NCI-H446 (cell line): Measurements from ENCODE around the gene TMEM175.

Source experiments
- DNase-seq, 2 experiments: peaks; one replicate each; lab custom pipeline; 2025; lab: John Stamatoyannopoulos, UW

Gene TMEM175

DNA sequence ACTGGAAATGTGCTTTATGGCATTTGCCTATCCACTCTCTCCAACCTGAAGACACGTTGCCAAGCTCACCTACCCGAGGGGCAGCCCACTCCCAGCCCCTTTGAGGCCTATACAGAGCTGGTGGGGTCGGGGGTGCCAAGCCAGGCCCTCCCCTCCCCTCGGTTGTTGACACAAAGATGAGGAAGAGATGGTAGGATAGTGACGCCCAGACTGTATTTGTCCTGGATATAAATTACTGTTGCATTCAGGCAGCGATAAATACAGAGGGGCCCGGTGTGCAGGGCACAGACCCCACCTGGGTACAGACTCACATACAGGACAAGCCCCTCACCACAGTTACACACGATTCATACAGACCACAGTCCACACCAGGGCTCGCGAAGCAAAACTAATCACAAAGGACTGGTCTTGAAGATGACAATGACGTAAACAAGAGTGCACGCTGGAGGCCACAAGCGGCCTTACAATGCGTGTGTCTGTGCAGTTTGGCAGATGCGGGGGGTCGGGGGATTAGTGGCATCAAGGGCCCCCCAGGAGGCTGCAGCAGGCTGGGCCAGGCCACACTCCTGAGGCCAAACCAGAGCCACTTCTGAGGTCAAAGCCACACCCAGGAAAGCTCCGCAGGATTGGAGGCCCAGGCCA, 26.6 kb downstream of the TMEM175 start:
- no peak for DNase-seq

DNA sequence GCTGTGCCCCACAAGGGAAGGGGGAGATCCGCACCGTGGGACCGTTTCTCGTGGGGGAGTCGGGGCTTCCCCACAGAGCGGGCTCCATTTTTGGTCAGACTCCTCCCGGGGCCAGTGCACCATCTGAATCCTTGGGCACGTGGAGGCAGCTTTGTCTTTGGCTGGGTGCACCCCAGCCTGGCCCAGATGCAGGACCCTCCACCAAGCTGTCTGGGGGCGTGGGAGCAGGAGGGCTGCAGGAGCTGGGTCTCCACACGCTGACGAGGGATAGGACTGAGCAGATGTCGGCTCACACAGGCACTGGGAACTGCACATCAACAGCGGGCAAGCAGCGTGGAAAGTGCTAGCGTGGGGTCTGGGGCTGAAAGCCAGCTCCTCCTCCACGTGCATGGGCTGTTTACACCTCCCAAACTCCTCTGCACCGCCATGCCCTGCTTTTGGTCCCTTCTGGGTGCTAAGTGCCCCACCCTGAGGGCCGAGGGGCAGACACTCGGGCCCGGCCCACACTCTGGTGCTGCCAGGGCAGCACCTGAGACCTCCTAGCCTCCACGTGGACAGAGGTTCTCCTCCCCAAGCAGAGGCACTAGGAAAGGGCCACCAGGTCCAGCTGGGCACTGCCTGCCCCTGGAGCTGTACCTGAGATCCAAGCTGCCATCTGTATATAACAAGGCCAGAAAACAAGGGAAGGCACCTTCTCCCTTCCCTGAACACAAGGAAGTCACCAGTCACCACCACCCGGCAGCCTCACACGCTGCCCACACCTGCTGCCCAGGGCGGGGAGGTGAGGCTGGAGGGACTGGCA, 27.3 kb downstream of the TMEM175 start:
- no peak for DNase-seq

DNA sequence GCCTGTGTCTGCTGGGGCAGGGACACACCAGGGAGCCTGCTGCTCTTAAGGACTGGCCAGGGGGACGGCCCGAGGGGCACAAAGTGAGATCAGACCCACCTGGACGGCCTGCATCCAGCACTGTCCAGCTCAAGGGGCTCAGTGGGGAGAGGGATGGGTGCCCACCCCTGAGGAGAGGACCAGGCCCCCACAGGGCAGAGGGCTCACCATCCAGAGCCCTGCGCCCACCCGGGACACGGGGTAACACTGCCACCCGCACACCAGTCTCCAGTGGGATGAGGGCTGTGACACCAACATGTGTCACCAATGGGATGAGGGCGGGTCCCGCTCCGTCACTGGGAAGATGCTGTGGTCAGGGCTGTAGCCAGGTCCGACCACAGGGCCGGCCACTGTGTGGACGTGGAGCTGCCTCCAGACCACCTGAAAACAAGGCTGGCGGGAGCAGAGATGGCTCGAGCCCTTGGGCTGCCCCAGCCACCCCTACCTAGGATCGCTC, 27.9 kb downstream of the TMEM175 start:
- no peak for DNase-seq

DNA sequence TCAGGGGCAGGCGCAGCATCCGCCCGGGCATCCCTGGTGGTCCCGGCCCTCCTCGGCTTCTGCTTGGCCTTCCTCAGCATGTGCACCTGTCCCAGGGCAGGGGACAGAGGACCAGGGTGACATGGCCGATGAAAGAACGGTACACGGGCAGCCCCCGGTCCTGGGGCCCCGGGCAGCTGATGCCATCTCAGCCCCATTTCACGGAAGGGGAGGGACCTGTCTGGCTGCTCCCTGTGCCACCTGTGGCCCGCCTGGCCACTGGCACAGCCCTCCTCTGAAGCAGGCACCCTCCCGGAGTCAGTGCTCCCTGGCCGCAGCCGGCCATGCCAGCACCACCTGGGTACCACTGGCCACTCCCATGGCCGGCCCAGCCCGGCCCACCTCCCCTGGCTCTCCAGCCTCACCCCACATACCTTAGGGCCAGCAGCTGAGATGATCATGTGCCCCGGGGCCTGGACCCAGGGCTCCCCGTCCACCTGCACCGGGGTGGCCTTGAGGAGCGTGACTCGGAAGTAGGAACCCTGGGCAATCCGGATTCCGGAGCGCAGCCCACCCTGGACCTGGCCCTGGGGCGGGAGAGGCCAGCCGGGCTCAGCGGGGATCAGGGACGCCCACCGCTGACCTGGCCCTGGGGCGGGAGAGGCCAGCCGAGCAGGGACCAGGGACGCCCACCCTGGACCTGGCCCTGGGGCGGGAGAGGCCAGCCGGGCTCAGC, 28.5 kb downstream of the TMEM175 start:
- no peak for DNase-seq

DNA sequence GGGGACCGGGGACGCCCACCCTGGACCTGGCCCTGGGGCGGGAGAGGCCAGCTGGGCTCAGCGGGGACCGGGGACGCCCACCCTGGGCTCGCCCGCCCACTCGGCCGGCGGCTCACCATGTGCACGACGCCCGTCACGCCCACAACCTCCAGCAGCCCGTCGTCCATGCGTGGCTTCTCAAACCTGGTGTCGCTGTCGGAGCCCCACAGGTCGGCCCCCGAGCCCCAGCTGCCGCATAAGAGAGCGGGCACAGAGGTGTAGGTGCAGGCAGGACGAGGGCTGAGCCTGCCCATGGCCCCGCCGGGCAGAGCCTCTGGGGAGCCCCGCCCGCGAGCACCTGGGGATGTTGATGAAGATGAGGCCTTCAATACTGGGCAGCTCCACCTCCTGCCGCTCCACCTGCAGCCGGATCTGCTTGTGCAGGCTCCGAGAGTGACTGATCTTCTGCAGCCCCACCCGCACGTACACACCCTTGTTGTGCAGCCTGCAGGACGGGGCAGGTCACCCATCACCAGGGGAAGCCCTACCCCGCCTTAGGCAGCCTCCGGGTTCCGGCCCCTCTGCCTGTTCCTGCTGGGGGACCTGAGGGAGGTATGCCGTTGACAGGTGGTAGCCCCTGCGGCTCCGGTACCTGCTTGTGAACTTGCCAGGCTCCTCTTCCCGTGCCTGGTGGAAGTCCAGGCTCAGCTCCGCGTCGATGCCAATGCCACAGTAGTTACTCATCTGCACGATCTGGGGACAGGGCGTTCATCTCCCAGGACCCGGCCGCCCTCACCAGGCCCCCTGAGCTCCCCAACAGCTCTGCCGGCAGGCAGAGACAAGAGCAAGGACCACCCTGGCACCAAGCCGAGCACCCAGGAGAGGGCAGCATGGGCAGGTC, 29.3 kb downstream of the TMEM175 start:
- no peak for DNase-seq

DNA sequence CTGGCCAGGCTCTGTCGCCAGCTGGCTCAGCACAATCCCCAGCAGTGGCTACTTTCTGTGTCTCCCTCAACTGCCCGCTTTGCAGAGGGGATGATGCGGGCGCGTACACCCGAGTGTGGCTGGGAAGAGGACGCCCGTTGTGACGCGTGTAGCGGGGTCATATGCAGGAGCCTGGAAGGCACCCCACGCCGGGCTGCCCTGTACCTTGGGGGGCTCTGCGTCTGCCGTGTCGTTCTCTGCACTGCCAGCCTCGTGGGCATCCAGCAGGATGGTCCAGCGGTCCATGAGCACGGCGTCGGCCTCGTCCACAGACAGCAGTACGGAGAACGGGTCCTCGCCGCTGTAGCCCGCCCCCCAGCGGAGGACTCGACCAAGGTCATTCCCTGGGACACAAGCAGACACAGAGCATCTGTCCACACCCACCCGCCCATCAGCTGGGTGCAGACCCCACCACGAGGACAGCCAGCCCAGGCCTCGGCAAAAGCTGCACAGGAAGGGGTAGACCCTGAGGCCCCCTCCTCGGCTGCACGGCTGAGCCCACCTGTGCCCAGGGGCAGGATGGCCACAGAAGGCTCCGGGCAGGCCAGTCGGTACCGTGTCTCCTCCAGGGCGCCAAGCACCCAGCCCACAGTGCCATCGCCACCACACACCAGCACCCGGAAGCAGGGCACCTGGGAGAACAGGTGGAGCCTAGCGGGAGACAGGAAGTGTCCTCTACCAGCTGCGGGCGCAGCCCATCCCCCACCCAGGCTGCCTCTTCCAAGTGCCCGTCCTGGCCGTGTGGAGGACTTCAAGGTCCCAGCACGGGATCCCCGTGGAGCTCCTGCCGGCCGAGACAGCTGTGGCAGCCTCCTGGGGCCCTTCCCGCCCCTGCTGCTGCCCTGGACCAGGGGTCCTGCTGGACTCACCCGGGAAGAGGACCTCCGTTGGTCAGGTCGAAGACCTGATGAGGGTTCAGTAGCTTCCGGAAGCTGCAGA, 30.3 kb downstream of the TMEM175 start:
- no peak for DNase-seq

DNA sequence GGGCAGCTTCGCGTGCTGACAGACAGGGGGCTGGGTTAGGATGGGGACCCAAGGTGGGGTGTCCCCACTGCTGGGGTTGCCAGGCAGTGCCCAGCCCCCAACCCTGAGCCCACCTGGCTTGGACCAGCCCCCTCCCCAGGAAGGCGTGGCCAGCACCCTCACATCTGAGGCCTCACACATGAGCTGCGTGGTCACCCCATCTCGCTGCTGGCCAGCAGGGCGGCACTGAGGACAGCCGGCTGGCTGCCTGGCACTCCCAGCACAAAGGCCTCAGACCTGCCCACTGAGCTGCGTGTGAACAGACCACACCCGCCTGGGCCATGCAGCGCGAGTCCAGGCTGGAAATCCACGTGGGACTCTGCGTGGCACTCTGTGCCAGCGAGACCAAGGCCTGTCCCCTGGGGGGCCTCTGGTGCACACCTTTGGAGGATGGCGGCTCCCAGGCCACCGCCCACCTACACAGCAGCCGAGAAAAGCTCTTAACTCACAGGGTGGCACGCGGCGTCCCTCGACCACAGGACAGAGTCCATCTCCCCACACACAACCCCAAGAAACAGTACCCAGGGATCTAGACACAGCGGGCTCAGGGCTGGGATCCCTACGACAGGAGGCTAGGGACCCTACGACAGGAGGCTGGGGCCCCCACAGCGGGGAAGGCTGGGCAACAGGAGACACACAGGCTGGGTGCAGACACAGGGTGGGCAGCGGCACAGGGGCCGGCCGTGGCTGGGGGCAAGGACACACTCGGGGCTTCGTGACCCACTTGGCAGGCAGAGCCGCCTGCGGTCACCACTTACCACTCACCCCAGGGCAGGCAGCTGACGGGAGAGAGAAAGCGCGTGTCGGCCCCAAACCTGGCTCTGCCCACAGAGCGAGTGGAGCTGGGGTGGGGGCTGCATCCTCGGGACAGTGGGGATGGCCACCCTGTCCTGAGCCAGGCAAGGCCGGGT, 31.3 kb downstream of the TMEM175 start:
- DNase-seq = no peak

DNA sequence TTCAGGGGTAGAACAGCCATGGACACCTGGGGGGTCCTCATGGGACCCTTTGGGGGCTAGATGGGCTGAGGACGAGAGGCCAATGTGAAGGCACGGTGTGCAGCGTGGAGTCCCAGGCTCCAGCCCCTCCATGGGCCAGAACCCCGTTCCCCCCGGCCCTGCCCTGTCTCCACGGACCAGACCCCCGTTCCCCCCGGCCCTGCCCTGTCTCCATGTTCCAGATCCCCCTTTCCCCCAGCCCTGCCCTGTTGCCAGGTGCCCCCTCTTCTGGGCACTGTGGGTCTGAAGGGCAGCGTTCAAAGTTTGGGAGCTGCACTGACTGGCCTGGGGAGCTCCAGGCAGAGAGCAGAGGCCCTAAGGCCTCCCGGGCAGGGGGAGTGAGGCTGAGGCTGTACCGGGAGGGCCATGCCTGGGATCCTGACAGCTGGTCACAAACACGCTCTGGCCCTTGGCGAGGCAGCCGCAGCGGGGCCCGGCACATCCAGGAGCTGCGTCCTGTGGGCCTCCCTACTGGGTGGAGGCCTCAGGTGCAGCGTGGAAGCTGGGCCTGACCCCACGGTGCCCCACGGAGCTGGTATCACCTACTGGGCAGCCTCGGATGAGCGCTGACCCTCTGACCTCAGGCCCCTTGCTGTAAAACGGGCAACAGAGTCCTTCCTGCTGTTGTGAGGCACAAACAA, 32.2 kb downstream of the TMEM175 start:
- DNase-seq = no peak

DNA sequence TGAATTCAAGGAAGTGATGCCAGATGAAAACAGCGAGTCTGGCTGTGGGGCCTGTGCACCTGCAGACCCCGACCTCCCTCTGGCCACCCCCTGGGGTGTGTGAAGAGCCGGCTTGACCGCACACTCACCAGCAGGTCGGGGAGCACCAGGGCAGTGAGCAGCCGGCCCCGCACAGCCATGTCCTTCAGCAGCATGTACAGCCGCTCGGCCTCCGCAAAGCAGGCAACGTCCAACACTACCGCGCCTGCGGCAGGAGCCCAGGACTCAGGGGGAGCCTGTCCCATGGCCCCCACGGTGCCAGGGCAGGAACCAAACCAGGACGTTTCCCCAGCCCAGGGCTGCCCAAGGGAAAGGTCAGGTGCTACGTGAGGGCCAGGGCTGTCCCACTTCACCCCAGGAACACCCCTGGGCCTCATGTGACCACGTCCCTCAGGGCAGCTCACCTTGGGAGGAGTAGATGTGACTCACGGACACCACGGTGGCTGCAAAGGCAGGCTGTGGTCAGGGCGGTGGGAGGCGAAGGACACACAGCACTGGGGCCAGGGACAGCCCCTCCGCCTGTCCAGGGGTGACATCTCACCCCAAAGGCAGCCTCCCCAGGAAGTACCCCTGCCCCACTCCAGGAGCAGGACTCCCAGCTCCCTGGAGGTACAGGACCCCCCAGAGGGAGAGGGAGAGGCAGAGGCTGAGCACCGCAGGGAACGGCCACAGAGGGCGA, 32.9 kb downstream of the TMEM175 start:
- DNase-seq = no peak

DNA sequence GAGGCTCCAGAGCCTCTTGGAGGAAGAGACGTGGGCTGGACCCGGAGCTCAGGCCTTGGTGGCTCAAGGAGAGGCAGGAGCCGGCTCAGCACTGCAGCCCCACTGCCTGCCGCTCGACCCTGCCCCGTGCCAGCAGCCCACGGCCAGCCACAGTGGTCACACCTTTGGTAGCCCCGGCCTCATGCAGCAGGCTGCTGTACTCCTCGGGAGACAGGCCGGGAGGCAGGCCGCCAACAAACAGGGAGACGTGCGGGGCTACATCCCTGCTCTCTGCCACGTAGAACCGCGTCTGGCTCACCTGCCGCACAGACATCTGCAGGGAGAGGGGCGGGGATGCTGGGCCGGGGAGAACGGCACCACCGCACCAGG, 33.5 kb downstream of the TMEM175 start:
- DNase-seq = no peak

DNA sequence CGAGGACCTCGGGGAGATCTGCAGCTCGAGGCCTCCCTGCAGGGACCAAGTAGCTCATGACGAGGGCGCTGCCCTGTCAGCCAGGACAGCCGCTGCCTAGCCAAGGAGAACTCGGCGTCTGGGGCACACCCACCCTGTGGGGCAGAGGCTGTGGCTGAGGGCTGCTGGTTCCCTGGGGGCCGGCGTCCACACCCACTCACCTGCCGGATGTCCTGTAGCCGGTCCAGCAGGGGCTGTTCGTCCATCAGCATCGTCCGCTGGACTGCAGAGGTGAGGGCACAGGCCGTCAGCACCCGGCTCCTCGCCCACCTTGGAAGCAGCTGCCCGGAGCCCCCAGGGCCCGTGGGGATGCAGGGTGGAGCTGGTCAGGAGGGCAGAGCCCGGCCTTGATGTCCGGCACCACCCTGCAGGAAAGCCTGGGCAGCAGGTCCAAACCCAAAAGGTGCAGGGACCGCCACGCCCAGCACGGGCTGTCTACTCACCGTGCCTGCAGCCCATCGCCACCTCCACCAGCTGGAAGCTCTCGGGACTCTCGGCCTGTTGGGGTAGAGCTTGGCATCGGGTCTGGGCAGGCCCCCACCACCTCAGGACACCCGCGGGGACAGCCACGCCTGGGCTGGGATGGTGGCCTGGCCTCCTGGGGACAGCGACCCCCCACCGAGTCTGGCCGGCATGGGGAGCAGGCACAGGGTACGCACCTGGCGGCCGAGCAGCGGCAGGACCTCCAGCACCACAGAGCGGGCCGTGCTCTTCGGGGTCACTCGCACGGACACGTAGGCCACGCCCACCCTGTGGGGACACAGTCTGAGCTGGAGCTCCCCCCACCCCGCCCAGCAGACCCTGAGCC, 34.2 kb downstream of the TMEM175 start:
- no peak for DNase-seq

DNA sequence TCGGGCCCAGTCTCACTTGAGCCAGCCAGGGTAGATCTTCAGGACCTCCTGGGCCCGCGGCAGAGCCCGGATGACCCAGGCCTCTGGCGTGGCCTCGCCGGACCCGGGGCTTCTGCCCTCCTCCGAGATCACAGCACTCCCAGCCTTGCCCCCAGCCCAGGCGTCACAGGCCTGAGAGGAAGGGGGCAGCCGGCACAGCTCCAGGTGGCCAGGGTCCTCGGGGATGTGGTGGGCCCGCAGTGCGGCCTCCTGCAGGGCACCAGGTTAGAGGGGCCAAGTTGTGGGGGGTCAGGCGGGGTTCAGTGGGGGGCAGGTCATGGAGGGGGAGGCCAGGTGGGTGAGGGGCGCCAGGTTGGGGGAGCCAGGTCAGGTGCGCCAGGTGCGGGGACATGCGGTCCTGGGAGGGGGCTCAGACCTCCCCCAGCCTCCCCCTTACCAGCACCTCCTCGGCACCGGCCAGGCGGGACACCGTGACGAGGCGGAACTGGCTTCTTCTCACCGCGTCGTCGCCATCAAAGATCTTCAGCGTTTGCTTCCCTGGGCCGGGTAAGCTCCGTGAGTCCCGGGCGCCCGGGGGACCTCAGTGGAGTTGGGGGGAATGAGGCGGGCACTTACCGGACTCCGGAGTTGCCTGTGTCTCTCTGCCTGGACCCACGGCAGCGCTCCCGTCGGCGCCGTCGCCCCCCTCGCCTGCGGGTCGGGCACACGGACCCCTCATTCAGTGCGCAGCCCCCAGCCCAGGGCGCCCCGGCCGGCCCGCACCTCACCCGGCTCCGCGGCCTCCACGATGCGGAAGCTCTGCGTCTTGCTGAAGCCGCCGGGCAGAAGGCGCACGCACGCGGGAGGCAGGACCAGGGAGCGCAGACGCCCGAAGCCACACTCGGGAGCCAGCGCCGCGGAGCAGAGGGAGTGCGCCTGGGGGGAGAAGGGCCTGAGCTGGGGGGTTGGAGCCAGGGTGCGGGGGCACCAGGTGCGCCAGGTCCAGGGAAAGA, 35.1 kb downstream of the TMEM175 start:
- DNase-seq = no peak

DNA sequence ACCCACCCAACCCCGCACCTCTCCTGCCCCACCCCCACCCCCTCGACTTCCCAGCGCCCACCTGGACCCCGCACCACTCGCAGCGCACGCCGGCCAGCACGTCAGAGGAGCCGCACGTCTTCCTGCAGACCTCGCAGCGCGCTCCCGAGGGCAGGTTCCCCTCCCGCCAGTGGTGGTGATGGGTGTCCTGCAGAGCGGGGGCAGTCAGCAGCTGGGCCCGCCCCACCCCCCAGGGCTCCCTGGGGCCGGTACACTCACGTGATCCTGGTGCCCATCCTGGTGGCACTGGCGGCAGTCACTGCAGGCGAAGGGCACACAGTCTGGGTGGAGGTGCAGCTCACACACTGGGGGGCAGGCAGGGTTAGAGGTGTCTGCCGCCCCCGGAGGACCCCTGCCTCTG, 36.0 kb downstream of the TMEM175 start:
- DNase-seq = no peak

DNA sequence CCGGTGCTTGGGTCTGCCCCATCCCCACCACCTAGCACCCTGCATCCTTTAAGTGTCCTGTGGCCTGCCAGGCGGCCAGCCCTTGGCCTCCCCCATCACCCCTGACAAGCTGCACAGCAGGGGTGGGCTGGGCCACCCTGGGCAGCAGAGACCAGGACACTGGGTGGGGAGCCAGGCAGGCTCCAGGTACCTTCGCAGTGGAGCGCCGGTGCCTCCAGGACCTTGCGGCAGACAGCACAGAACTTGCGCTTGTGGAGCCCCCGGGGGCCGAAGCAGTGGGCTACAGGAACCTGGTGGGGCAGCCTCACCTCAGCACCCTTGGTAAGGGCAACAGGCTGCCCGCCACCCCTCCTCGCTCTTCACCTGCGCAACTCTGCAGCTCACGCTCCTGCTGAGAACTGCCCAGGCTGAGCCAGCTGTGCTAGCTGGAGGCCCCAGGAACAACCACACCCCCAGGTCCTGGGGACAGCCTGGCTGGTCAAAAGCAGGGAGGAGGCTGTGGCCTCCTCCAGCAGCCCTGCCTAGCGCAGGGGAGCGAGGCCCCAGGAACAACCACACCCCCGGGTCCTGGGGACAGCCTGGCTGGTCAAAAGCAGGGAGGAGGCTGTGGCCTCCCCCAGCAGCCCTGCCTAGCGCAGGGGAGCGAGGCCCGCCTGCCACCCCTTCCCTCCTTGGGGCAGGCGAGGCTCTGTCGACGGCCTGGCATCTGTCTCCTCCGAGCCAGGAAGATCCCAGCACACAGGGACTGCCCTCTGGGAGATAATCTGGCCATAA, 36.5 kb downstream of the TMEM175 start:
- no peak for DNase-seq

DNA sequence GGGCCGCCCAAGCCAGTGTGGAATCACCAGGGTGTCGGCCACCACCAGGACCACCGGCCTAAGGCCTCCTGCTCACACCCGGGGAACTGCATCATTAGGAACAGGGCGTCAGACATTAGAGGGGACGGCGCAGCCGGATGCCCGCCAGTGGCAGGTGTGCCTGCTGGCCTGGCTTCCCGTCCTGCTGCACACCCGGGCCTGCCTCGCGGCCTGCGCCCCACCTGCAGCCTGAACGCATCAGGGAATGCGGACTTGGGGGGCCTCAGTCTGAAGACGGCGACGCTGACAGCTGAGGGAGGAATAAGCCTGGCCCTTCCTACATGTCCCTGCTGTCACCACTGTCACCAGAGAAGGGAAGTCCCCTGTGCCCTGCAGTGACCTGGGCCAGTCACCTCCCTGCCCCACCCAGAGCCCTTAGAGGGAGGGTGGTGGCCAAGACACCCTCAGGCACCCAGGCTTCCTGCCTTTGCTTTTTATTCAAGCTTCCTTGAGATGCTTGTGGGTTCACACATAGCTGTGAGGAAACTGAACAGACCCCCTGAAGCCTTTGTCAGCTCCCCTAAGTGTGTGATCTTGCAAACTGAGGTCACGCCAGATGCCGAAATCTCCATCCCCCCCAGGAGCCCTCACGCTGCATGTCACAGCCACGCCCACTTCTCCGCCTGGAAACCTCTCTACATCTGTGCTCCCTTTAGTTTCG, 37.9 kb downstream of the TMEM175 start:
- no peak for DNase-seq
